A549 treated with AZD9567 at 1 μM for 4 hours (cell line): Measurements from ENCODE around the gene RBM39. TPM values are rescaled to one million over a fixed set of nuclear protein-coding genes. Genes with fewer than 3 reads are reported as not detected.

Experiments
- total RNA-seq: library from RNA; stranded (reverse); fragments of 200-300 nt; extraction: Qiagen RNA extraction; gene quantifications from 5 replicates; pipeline ENCODE4 v1.2.3, GENCODE V29; 2022; ENCODE audit not compliant: insufficient read depth

The RBM39 gene
- 166 to 193 TPM (median 186 TPM) in 5 replicates for total RNA-seq

GRCh38 chr20:35741892-35742740 lies at the start of gene RBM39:
TSS of gene RBM39 (minus strand) at chr20:35742260. CDS start at chr20:35740874, 1,386 bp downstream.

GRCh38 chr20:35771689-35772562 lies 29.9 kb upstream of the RBM39 start, which contains the start of gene PHF20:
TSS of gene PHF20 (plus strand) at chr20:35772015. CDS start at chr20:35801523, 29,508 bp downstream.

GRCh38 chr20:35699127-35699956 lies 42.7 kb downstream of the RBM39 start, which contains the start of the genes NFS1 and ROMO1:
TSS of gene NFS1 (minus strand) at chr20:35699352. CDS start at chr20:35699288, 64 bp downstream.
TSS of gene ROMO1 (plus strand) at chr20:35699405. CDS start at chr20:35699633, 228 bp downstream.

GRCh38 chr20:35664466-35665206 lies 77.4 kb downstream of the RBM39 start, which contains the start of the genes CPNE1 and RBM12:
TSS of gene CPNE1 (minus strand) at chr20:35664900. CDS start at chr20:35632923, 31,977 bp downstream.
TSS of gene RBM12 (minus strand) at chr20:35664900. CDS start at chr20:35655322, 9,578 bp downstream.

Other genes with a start within 250 kb of the RBM39 start
- gene C20orf173, start 212.6 kb downstream of the RBM39 start, total RNA-seq, result not detected in 5 replicates
- gene ERGIC3, start 200.2 kb downstream of the RBM39 start, total RNA-seq, result 235 to 256 TPM (median 242 TPM) in 5 replicates
- gene SPAG4, start 126.4 kb downstream of the RBM39 start, total RNA-seq, result 3.6 to 10.6 TPM (median 5.0 TPM) in 5 replicates
- gene CPNE1, start 77.4 kb downstream of the RBM39 start, total RNA-seq, result 203 to 231 TPM (median 226 TPM) in 5 replicates
- 77.3 to 99.4 TPM (median 81.1 TPM) in 5 replicates for gene RBM12, start 77.4 kb downstream of the RBM39 start, total RNA-seq
- 36.3 to 44.4 TPM (median 39.4 TPM) in 5 replicates for gene NFS1, start 42.9 kb downstream of the RBM39 start, total RNA-seq
- gene ROMO1, start 42.9 kb downstream of the RBM39 start, total RNA-seq, result 362 to 399 TPM (median 378 TPM) in 5 replicates
- 28.5 to 32.0 TPM (median 30.4 TPM) in 5 replicates for gene PHF20, start 29.8 kb upstream of the RBM39 start, total RNA-seq
- gene SCAND1, start 212.2 kb upstream of the RBM39 start, total RNA-seq, result 45.3 to 105 TPM (median 96.0 TPM) in 5 replicates
- gene CNBD2, start 226.3 kb upstream of the RBM39 start, total RNA-seq, result 6.4 to 7.1 TPM (median 6.7 TPM) in 4 of 5 replicates, not detected in the other